Muscle of leg (tissue), 11 donors: Measurements from ENCODE around the gene PXK. TPM values are rescaled to one million over a fixed set of nuclear protein-coding genes. Genes with fewer than 3 reads are reported as not detected.

Experiments
- DNase-seq: peaks from one replicate; pipeline ENCODE4 v3.0.0; 2013
- H3K27ac ChIP-seq: one replicate; pipeline ENCODE4 v1.5.1; 2013; ENCODE audit warnings: mild to moderate bottlenecking, low read length, control low read depth
- H3K27me3 ChIP-seq: one replicate; pipeline ENCODE4 v1.6.1; 2013; ENCODE audit warnings: low read length; ENCODE audit not compliant: control insufficient read depth, insufficient read depth
- H3K36me3 ChIP-seq: one replicate; pipeline ENCODE4 v1.6.1; 2013; ENCODE audit warnings: low read length; ENCODE audit not compliant: control insufficient read depth, insufficient read depth
- H3K4me1 ChIP-seq: one replicate; pipeline ENCODE4 v1.6.1; 2013; ENCODE audit warnings: low read length; ENCODE audit not compliant: control insufficient read depth, insufficient read depth
- H3K4me3 ChIP-seq: one replicate; pipeline ENCODE4 v1.5.1; 2013; ENCODE audit warnings: low read length, control low read depth
- H3K9me3 ChIP-seq: replicated peaks from 2 replicates; pipeline ENCODE4 v1.6.1; 2013; ENCODE audit warnings: low read depth, low read length; ENCODE audit not compliant: control insufficient read depth
- WGBS: methylation state at CpG from one replicate; pipeline ENCODE4 v1.1.5; 2013; ENCODE audit warnings: missing lambda C conversion rate; ENCODE audit not compliant: insufficient coverage; 5-methylcytosine and 5-hydroxymethylcytosine counted together
- polyA plus RNA-seq, 8 donors: library from polyadenylated mRNA; unstranded; fragments of 120-200 nt; gene quantifications; one replicate each; pipeline versions ENCODE4 v1.2.1 to v1.2.3, GENCODE V29; 2013; ENCODE audit warnings: inconsistent platforms in 1 of 8, low replicate concordance in 1 of 8; ENCODE audit not compliant: insufficient read length in 8 of 8, insufficient read depth in 1 of 8
- total RNA-seq: library from RNA; stranded (reverse); fragments of 120-200 nt; gene quantifications from one replicate; pipeline ENCODE4 v1.2.4, GENCODE V29; 2013

The PXK gene
- total and polyA plus RNA-seq, 9 donors: 15.9 to 19.9 (median 17.5) TPM

- peaks cover 2% of the 10 kb centered on the region for H3K4me1 ChIP-seq
- H3K27me3 ChIP-seq: no peaks in the 10 kb centered on the region
- no peaks in the 10 kb centered on the region for H3K9me3 ChIP-seq
- 73% methylated on average over 3 of the region's 8 CpGs for WGBS
- DNase-seq: no peak
- H3K27ac ChIP-seq: no peak overlapping the region
- H3K4me3 ChIP-seq: no peak overlapping the region
- H3K36me3 ChIP-seq: peaks cover 41% of the 10 kb centered on the region
Observed at GRCh38 chr3:58411851-58412830, 79.4 kb downstream of the PXK start.

- no peak overlapping the region for H3K27ac ChIP-seq
- H3K27me3 ChIP-seq: no peaks in the 10 kb centered on the region
- DNase-seq: peak; percentile 73
- H3K4me3 ChIP-seq: no peak overlapping the region
- no peaks in the 10 kb centered on the region for H3K9me3 ChIP-seq
- peaks cover 5% of the 10 kb centered on the region for H3K4me1 ChIP-seq
- H3K36me3 ChIP-seq: peaks cover 31% of the 10 kb centered on the region
Observed at GRCh38 chr3:58414538-58415197, 82.0 kb downstream of the PXK start.

- Histone ChIP-seq H3K4me3 (no peak overlapping the region), H3K36me3 (peaks cover 24% of the 10 kb centered on the region), H3K27ac (no peak overlapping the region), H3K27me3 (no peaks in the 10 kb centered on the region), H3K9me3 (no peaks in the 10 kb centered on the region), H3K4me1 (peaks cover 8% of the 10 kb centered on the region)
- WGBS: no CpG with 5 or more reads among the region's 2 CpGs
- DNase-seq: no peak
Observed at GRCh38 chr3:58416191-58416590, 83.5 kb downstream of the PXK start.

- no peak overlapping the region for H3K4me3 ChIP-seq
- H3K36me3 ChIP-seq: peaks cover 28% of the 10 kb centered on the region
- no peak for DNase-seq
- H3K9me3 ChIP-seq: no peaks in the 10 kb centered on the region
- H3K27me3 ChIP-seq: no peaks in the 10 kb centered on the region
- no CpG with 5 or more reads among the region's 2 CpGs for WGBS
- no peak overlapping the region for H3K27ac ChIP-seq
- peaks cover 8% of the 10 kb centered on the region for H3K4me1 ChIP-seq
Observed at GRCh38 chr3:58417075-58417474, 84.4 kb downstream of the PXK start.

- no peak overlapping the region for H3K27ac ChIP-seq
- peaks cover 9% of the 10 kb centered on the region for H3K4me1 ChIP-seq
- peaks cover 25% of the 10 kb centered on the region for H3K36me3 ChIP-seq
- 70% methylated on average over 5 of the region's 6 CpGs for WGBS
- no peak overlapping the region for H3K4me3 ChIP-seq
- no peaks in the 10 kb centered on the region for H3K27me3 ChIP-seq
- DNase-seq: no peak
- no peaks in the 10 kb centered on the region for H3K9me3 ChIP-seq
Observed at GRCh38 chr3:58418227-58418626, 85.5 kb downstream of the PXK start.

- peak; percentile 83 for DNase-seq
- Histone ChIP-seq H3K9me3 (no peaks in the 10 kb centered on the region), H3K4me3 (no peak overlapping the region), H3K27me3 (no peaks in the 10 kb centered on the region), H3K4me1 (peaks cover 7% of the 10 kb centered on the region), H3K27ac (peak overlapping the region; percentile 82), H3K36me3 (peaks cover 38% of the 10 kb centered on the region)
- 26% methylated on average over 2 of the region's 7 CpGs for WGBS
Observed at GRCh38 chr3:58419780-58420507, 87.3 kb downstream of the PXK start.

GRCh38 chr3:58421004-58421403 lies 88.3 kb downstream of the PXK start:
- Histone ChIP-seq H3K27me3 (no peaks in the 10 kb centered on the region), H3K4me3 (no peak overlapping the region), H3K27ac (no peak overlapping the region), H3K36me3 (peaks cover 36% of the 10 kb centered on the region), H3K9me3 (no peaks in the 10 kb centered on the region), H3K4me1 (peaks cover 7% of the 10 kb centered on the region)
- no peak for DNase-seq
- 48% methylated on average over 5 of the region's 7 CpGs for WGBS

- peaks cover 7% of the 10 kb centered on the region for H3K4me1 ChIP-seq
- H3K27me3 ChIP-seq: no peaks in the 10 kb centered on the region
- H3K36me3 ChIP-seq: peaks cover 51% of the 10 kb centered on the region
- 54% methylated on average over 4 of the region's 8 CpGs for WGBS
- no peaks in the 10 kb centered on the region for H3K9me3 ChIP-seq
- H3K4me3 ChIP-seq: no peak overlapping the region
- DNase-seq: no peak
- no peak overlapping the region for H3K27ac ChIP-seq
Observed at GRCh38 chr3:58422756-58423325, 90.1 kb downstream of the PXK start.

GRCh38 chr3:58424613-58425012 lies 91.9 kb downstream of the PXK start:
- 62% methylated on average over 4 of the region's 8 CpGs for WGBS
- Histone ChIP-seq H3K27ac (no peak overlapping the region), H3K9me3 (no peaks in the 10 kb centered on the region), H3K4me1 (peaks cover 4% of the 10 kb centered on the region), H3K36me3 (peaks cover 66% of the 10 kb centered on the region), H3K4me3 (no peak overlapping the region), H3K27me3 (no peaks in the 10 kb centered on the region)
- no peak for DNase-seq

GRCh38 chr3:58425782-58426181 lies 93.1 kb downstream of the PXK start:
- Histone ChIP-seq H3K4me3 (no peak overlapping the region), H3K9me3 (no peaks in the 10 kb centered on the region), H3K36me3 (peaks cover 73% of the 10 kb centered on the region), H3K4me1 (peaks cover 2% of the 10 kb centered on the region), H3K27me3 (no peaks in the 10 kb centered on the region), H3K27ac (no peak overlapping the region)
- no peak for DNase-seq
- WGBS: no CpG with 5 or more reads among the region's 2 CpGs
